ENCODE measurements around the gene ATP5F1E.

The ATP5F1E gene

GRCh38 chr20:59006864-59007664 is 25.1 kb downstream of the ATP5F1E start, which contains the start of gene CTSZ:
Gene CTSZ (minus strand): TSS chr20:59007254. CDS start chr20:59007128, 126 bp downstream.
- peak in 10 of 51 donors; percentile 16 to 60 (median 24) for DNase-seq

- DNase-seq = no peak
These were observed 25.8 kb downstream of the ATP5F1E start for GRCh38 chr20:59006167-59006863.

GRCh38 chr20:59005523-59006166 is 26.5 kb downstream of the ATP5F1E start:
- DNase-seq = no peak

DNA sequence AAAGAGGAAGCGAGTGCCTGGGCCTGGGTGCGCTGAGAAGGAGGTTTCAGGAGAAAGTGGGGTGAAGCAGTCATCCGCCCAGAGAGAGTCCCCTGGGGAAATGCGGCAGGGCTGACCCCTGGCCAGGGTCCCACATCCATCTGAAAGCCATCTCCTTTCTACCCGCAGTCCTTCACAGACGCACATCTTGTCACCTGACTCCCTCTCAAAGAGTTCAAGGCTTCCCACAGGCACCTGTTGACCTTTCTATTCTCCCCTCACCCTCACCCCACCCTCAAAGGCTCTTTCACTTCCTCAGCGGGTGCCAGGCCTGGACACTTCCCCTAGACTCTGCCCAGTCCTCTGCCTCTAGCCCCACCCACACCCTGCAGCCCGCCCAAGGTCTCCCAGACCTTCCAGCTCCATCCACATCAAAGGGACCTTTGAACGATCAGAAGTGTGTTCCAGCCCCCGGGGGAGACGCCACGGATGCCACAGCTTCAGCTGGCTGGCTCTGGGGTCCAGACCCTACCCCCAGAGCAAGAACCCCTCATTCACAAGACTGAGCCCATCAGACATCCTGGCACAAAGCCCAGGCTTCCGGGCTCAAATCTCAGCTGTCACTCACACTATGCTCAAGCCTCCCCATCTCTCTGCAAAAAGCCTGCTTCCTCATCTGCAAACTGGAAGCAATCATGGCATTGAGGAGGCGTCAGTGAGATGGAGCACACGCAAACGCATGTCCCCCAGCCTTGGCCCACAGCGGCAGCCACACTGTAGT is 27.2 kb downstream of the ATP5F1E start:
- peak in 13 of 51 donors; percentile 20 to 51 (median 38) for DNase-seq

- peak in 5 of 51 donors; percentile 14 to 29 (median 17) for DNase-seq
These were observed 27.7 kb downstream of the ATP5F1E start for GRCh38 chr20:59004493-59004762.

DNA sequence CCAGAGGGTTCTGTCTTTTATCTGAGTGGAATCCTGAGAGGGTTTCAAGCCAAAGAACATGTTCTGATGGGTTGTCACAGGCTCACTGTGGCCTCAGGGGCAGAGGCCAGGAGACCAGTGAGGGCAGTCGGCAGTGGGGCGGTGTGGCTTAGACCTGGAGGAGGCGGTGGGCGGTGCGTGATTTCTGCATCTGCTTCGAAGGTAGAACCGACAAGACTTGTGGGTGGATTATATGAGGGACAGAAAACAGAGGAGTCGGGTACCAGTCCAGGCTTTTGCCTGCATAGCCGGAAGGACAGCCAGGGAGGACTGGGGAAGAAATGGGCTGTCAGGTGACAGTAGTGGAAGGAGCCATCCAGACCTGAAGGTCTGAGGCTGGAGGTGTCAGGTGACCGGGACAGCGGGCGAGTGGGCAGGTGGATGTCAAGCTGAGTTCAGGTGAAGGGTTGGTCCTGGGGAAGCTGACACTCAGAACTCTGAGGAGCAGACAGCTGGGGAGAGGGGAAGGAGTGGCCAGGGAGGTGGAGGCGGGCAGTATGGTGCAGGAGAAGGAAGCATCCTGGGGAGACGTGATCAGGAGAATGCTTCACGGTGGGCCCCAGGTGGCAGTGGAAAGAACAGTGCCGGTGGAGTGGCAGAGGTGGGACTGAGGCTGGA is 28.2 kb downstream of the ATP5F1E start:
- DNase-seq = no peak

DNA sequence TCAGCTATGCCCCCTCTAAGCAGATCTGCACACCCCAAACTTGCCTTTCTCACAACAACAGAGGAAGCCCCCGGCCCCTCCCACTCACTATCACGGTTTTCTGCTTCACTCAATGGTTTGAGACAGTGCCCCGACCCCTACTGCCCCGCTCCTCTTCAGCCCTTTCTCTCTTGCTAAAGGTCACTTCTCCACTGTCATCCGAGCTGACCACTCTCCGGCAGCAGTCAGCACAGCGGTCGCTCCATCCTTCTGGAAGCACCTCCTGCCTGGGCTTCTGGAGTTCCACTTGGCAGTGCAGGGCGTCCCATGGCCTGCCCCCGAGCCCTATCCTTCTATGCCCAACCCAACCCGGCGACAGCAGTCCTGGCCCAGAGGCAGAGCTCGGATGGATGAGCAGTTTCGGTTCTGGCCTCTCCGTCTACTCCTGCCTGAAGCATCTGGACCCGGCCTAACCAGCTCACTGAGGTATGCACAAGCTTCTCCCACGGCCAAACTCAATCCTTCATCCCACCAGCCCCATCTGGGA is 29.2 kb downstream of the ATP5F1E start:
- DNase-seq = peak in 1 of 51 donors; percentile 12

GRCh38 chr20:59002388-59002787 is 29.7 kb downstream of the ATP5F1E start:
- no peak for DNase-seq

- no peak for DNase-seq
These were observed 30.5 kb downstream of the ATP5F1E start for GRCh38 chr20:59001449-59002171.

GRCh38 chr20:59001068-59001448 is 31.1 kb downstream of the ATP5F1E start:
- DNase-seq = no peak

- DNase-seq = no peak
These were observed 31.8 kb downstream of the ATP5F1E start for GRCh38 chr20:59000326-59000725.

- DNase-seq = no peak
These were observed 33.5 kb downstream of the ATP5F1E start for GRCh38 chr20:58998656-58999055.

DNA sequence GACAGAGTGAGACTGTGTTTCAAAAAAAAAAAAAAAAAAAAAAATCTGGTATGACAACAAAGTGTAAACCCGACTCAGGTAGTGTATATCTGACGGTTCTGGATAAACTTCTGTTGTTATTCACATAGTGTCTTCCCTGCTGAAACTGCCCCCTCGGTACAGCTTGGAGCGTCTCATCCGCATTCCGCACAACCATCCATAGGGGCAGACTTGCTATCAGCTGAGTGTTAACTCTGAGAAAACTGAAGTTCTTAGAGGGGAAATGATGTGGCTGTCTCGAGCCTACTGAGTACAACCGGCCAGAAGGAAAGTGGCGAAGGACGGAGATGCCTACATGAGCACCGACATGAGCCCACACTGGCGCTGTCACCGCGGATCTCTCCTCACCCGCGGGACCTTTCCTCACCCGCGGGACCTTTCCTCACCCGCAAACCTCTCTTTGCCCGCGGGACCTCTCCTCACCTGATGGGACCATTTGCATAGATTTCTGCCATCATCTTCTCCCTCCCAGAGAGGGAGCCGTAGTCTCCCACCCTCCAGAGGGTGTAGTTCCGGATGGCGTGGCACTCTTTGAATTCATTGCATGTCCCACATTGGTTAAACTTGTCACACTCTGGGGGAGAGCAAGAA is 34.9 kb downstream of the ATP5F1E start:
- no peak for DNase-seq

DNA sequence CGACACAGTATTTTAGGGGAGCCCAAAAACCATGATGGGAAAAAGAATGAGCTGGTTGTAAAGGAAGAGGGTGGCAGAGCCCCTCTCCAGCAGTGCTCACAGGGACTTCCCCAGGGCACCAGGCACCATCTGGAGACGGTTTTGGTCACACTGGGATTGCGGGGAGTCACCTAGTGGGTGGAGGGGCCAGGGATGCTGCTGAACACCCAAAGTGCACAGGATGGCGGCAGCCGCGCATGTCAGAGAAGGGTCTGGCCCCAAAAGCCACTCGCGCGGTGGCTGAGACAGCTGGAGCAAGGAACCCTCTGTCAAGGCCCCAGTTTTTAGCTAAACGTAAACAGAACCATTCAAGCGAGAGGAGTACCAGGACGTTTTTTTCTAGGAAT is 35.9 kb downstream of the ATP5F1E start:
- DNase-seq = no peak

DNA sequence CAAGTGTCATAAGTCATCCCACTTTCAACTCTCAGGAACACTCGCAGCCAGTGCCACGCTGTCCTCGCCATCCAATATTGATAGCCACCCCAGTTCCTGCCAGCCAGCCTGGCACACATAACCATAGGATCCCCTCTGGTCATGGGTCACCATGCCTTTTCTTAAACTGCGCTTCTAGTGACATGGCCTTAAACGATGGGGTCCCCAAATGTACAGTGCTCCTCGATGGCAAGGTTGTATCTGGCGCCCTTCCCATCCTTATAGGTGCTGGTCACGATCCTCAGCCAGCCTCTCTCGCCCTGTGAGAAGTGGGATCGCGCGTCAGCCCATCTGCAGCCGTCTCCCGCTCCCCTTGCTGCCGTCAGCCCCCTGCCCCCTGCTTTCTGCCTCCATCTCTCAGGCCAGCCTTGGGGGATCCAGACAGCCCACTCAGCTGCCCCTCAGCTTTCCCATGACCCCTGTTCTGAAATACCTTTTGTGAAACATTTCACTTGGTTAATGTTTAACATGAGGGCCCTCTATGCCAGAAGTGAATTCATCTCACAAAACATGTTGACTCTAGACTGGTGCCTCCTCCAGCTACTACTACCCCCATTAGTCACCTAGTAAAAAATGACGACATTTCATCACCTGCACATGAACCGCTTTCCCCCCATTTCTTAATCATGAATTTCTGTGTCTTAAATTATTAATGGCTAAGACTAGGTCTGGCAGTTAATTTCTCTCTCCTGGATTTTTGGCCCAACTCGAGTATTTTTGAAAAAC is 36.5 kb downstream of the ATP5F1E start:
- no peak for DNase-seq

GRCh38 chr20:58994390-58995159 is 37.6 kb downstream of the ATP5F1E start:
- DNase-seq = no peak

GRCh38 chr20:58993332-58994248 is 38.5 kb downstream of the ATP5F1E start:
- DNase-seq = no peak

Measured in hypothalamus (tissue), 51 donors.